ENCODE data around the gene CDH10. TPM values are rescaled to one million over a fixed set of nuclear protein-coding genes. Genes with fewer than 3 reads are reported as not detected.
A peak's percentile ranks its signal among the peaks of the same experiment; 100 is the strongest.

The CDH10 gene
- total RNA-seq, 1 experiment from 2014 or later, result not detected

GRCh38 chr5:24555229-24555628, 89.5 kb downstream of the CDH10 start:
- DNase-seq, result peak in 1 of 2 experiments; percentile 1
- Histone ChIP-seq H3K36me3 (no peaks in the 10 kb centered on the region), H3K27ac (no peak overlapping the region), H3K27me3 (no peaks in the 10 kb centered on the region), H3K4me1 (no peaks in the 10 kb centered on the region), H3K9me3 (replicated peaks) (no peaks in the 10 kb centered on the region), H3K4me3 (no peak overlapping the region)

GRCh38 chr5:24547132-24547531, 97.6 kb downstream of the CDH10 start:
- no peaks in the 10 kb centered on the region for H3K4me1 ChIP-seq
- DNase-seq, result peak in 1 of 2 experiments; percentile 7
- H3K27ac ChIP-seq, result no peak overlapping the region
- H3K27me3 ChIP-seq, result no peaks in the 10 kb centered on the region
- H3K9me3 ChIP-seq (replicated peaks), result no peaks in the 10 kb centered on the region
- no peaks in the 10 kb centered on the region for H3K36me3 ChIP-seq
- no peak overlapping the region for H3K4me3 ChIP-seq

- DNase-seq, result no peak
- Histone ChIP-seq H3K9me3 (replicated peaks) (no peaks in the 10 kb centered on the region), H3K4me3 (no peak overlapping the region), H3K4me1 (no peaks in the 10 kb centered on the region), H3K27ac (no peak overlapping the region), H3K27me3 (no peaks in the 10 kb centered on the region), H3K36me3 (no peaks in the 10 kb centered on the region)
Observed at GRCh38 chr5:24539613-24540012, 105.2 kb downstream of the CDH10 start.

GRCh38 chr5:24538346-24538745, 106.4 kb downstream of the CDH10 start:
- no peak overlapping the region for H3K27ac ChIP-seq

GRCh38 chr5:24535646-24536045, 109.1 kb downstream of the CDH10 start:
- no peak overlapping the region for H3K27ac ChIP-seq
- no peak overlapping the region for H3K4me3 ChIP-seq
- no peaks in the 10 kb centered on the region for H3K36me3 ChIP-seq
- DNase-seq, result no peak
- H3K9me3 ChIP-seq (replicated peaks), result no peaks in the 10 kb centered on the region
- no peaks in the 10 kb centered on the region for H3K27me3 ChIP-seq
- H3K4me1 ChIP-seq, result no peaks in the 10 kb centered on the region

More at GRCh38 chr5:24538346-24538745, 106.4 kb downstream of the CDH10 start:
- H3K9me3 ChIP-seq (replicated peaks), result no peaks in the 10 kb centered on the region
- no peak overlapping the region for H3K4me3 ChIP-seq
- H3K36me3 ChIP-seq, result no peaks in the 10 kb centered on the region
- no peaks in the 10 kb centered on the region for H3K27me3 ChIP-seq
- no peak for DNase-seq
- no peaks in the 10 kb centered on the region for H3K4me1 ChIP-seq

- Histone ChIP-seq H3K27me3 (no peaks in the 10 kb centered on the region), H3K36me3 (no peaks in the 10 kb centered on the region), H3K4me1 (no peaks in the 10 kb centered on the region), H3K9me3 (replicated peaks) (no peaks in the 10 kb centered on the region), H3K27ac (no peak overlapping the region), H3K4me3 (no peak overlapping the region)
- no peak for DNase-seq
Observed at GRCh38 chr5:24530906-24531305, 113.9 kb downstream of the CDH10 start.

- Histone ChIP-seq H3K9me3 (replicated peaks) (no peaks in the 10 kb centered on the region), H3K27ac (no peak overlapping the region), H3K4me1 (no peaks in the 10 kb centered on the region), H3K4me3 (no peak overlapping the region), H3K27me3 (no peaks in the 10 kb centered on the region), H3K36me3 (no peaks in the 10 kb centered on the region)
- DNase-seq, result no peak
Observed at GRCh38 chr5:24525414-24525813, 119.4 kb downstream of the CDH10 start.

GRCh38 chr5:24512423-24512822, 132.4 kb downstream of the CDH10 start:
- Histone ChIP-seq H3K36me3 (no peaks in the 10 kb centered on the region), H3K27me3 (no peaks in the 10 kb centered on the region), H3K4me1 (no peaks in the 10 kb centered on the region), H3K9me3 (replicated peaks) (no peaks in the 10 kb centered on the region), H3K4me3 (no peak overlapping the region), H3K27ac (no peak overlapping the region)
- DNase-seq, result no peak

GRCh38 chr5:24510523-24510988, 134.2 kb downstream of the CDH10 start:
- Histone ChIP-seq H3K4me1 (no peaks in the 10 kb centered on the region), H3K9me3 (replicated peaks) (no peaks in the 10 kb centered on the region), H3K27me3 (no peaks in the 10 kb centered on the region), H3K4me3 (no peak overlapping the region), H3K27ac (no peak overlapping the region), H3K36me3 (no peaks in the 10 kb centered on the region)
- no peak for DNase-seq

GRCh38 chr5:24509943-24510342, 134.8 kb downstream of the CDH10 start:
- Histone ChIP-seq H3K27ac (no peak overlapping the region), H3K36me3 (no peaks in the 10 kb centered on the region), H3K9me3 (replicated peaks) (no peaks in the 10 kb centered on the region), H3K4me1 (no peaks in the 10 kb centered on the region), H3K4me3 (no peak overlapping the region), H3K27me3 (no peaks in the 10 kb centered on the region)
- DNase-seq, result no peak

- H3K27ac ChIP-seq, result no peak overlapping the region
- no peaks in the 10 kb centered on the region for H3K9me3 ChIP-seq (replicated peaks)
- DNase-seq, result no peak
- no peak overlapping the region for H3K4me3 ChIP-seq
- no peaks in the 10 kb centered on the region for H3K4me1 ChIP-seq
- no peaks in the 10 kb centered on the region for H3K27me3 ChIP-seq
- no peaks in the 10 kb centered on the region for H3K36me3 ChIP-seq
Observed at GRCh38 chr5:24505258-24505657, 139.5 kb downstream of the CDH10 start.

GRCh38 chr5:24497591-24498157, 147.1 kb downstream of the CDH10 start:
- H3K27me3 ChIP-seq, result no peaks in the 10 kb centered on the region

GRCh38 chr5:24497145-24497544, 147.6 kb downstream of the CDH10 start:
- H3K27me3 ChIP-seq, result no peaks in the 10 kb centered on the region
- H3K27ac ChIP-seq, result no peak overlapping the region
- no peaks in the 10 kb centered on the region for H3K9me3 ChIP-seq (replicated peaks)
- H3K36me3 ChIP-seq, result no peaks in the 10 kb centered on the region
- no peak for DNase-seq
- no peaks in the 10 kb centered on the region for H3K4me1 ChIP-seq
- H3K4me3 ChIP-seq, result no peak overlapping the region

More at GRCh38 chr5:24497591-24498157, 147.1 kb downstream of the CDH10 start:
- Histone ChIP-seq H3K36me3 (no peaks in the 10 kb centered on the region), H3K9me3 (replicated peaks) (no peaks in the 10 kb centered on the region), H3K4me3 (no peak overlapping the region), H3K4me1 (no peaks in the 10 kb centered on the region), H3K27ac (no peak overlapping the region)
- no peak for DNase-seq

GRCh38 chr5:24496268-24496667, 148.5 kb downstream of the CDH10 start:
- Histone ChIP-seq H3K27me3 (no peaks in the 10 kb centered on the region), H3K9me3 (replicated peaks) (no peaks in the 10 kb centered on the region), H3K4me3 (no peak overlapping the region), H3K27ac (no peak overlapping the region), H3K36me3 (no peaks in the 10 kb centered on the region), H3K4me1 (no peaks in the 10 kb centered on the region)
- DNase-seq, result no peak

GRCh38 chr5:24492229-24492628, 152.5 kb downstream of the CDH10 start:
- Histone ChIP-seq H3K9me3 (replicated peaks) (no peaks in the 10 kb centered on the region), H3K27me3 (no peaks in the 10 kb centered on the region), H3K4me1 (no peaks in the 10 kb centered on the region), H3K4me3 (no peak overlapping the region), H3K27ac (no peak overlapping the region), H3K36me3 (no peaks in the 10 kb centered on the region)
- no peak for DNase-seq

GRCh38 chr5:24491490-24491889, 153.3 kb downstream of the CDH10 start:
- Histone ChIP-seq H3K4me3 (no peak overlapping the region), H3K27me3 (no peaks in the 10 kb centered on the region), H3K9me3 (replicated peaks) (no peaks in the 10 kb centered on the region), H3K36me3 (no peaks in the 10 kb centered on the region), H3K27ac (no peak overlapping the region), H3K4me1 (no peaks in the 10 kb centered on the region)
- DNase-seq, result no peak
